Measurements from ENCODE around the gene LARP6. TPM values are rescaled to one million over a fixed set of nuclear protein-coding genes. Genes with fewer than 3 reads are reported as not detected.

The LARP6 gene
- total RNA-seq, 1 experiment from 2014 or later = 15.2 TPM

GRCh38 chr15:70837476-70837875, 16.5 kb downstream of the LARP6 start:
- DNase-seq (ENCODE audit: low spot score) = no peak
- Mint-ChIP-seq H3K4me3 (no peak overlapping the region), H3K4me1 (peaks cover 14% of the 10 kb centered on the region), H3K9me3 (peaks cover 14% of the 10 kb centered on the region), H3K36me3 (peaks cover 36% of the 10 kb centered on the region), H3K27me3 (ENCODE audit: low read depth) (no peaks in the 10 kb centered on the region), H3K27ac (no peak overlapping the region)
- ATAC-seq = no peak
- ChIA-PET POLR2A (no interaction called here), CTCF (interaction anchor here (1.3 to 2.2 kb wide), 2 partner anchors 13 to 37 kb away, joined by 3 to 9 read pairs; no protein-coding TSS in a partner anchor)
- TF ChIP-seq ATF6 (CRISPR knock-in tag; IDR thresholded peaks at IDR 0.05) (no peak), ZNF416 (CRISPR knock-in tag; IDR thresholded peaks at IDR 0.05) (no peak), E2F4 (CRISPR knock-in tag; IDR thresholded peaks at IDR 0.05; ENCODE audit: borderline replicate concordance, low read depth) (no peak), NFE2L1 (CRISPR knock-in tag; IDR thresholded peaks at IDR 0.05) (no peak), FOXK1 (CRISPR knock-in tag; IDR thresholded peaks at IDR 0.05) (no peak), ATF1 (CRISPR knock-in tag; IDR thresholded peaks at IDR 0.05) (no peak), ZNF263 (CRISPR knock-in tag; IDR thresholded peaks at IDR 0.05; ENCODE audit: low read depth) (no peak), ZNF219 (CRISPR knock-in tag; IDR thresholded peaks at IDR 0.05; ENCODE audit: borderline replicate concordance) (no peak), NFATC4 (CRISPR knock-in tag; IDR thresholded peaks at IDR 0.05) (no peak), KAT7 (CRISPR knock-in tag; IDR thresholded peaks at IDR 0.05; ENCODE audit: borderline replicate concordance) (no peak), ELF4 (CRISPR knock-in tag; IDR thresholded peaks at IDR 0.05; ENCODE audit: low read depth) (no peak), ZNF512 (CRISPR knock-in tag; IDR thresholded peaks at IDR 0.05; ENCODE audit: borderline replicate concordance) (no peak), RORB (CRISPR knock-in tag; IDR thresholded peaks at IDR 0.05) (no peak)
- TF ChIP-seq, protein P1, sequence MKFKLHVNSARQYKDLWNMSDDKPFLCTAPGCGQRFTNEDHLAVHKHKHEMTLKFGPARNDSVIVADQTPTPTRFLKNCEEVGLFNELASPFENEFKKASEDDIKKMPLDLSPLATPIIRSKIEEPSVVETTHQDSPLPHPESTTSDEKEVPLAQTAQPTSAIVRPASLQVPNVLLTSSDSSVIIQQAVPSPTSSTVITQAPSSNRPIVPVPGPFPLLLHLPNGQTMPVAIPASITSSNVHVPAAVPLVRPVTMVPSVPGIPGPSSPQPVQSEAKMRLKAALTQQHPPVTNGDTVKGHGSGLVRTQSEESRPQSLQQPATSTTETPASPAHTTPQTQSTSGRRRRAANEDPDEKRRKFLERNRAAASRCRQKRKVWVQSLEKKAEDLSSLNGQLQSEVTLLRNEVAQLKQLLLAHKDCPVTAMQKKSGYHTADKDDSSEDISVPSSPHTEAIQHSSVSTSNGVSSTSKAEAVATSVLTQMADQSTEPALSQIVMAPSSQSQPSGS (CRISPR knock-in tag; IDR thresholded peaks at IDR 0.05; ENCODE audit: borderline replicate concordance, low read depth) = no peak
- TF ChIP-seq, protein P2, sequence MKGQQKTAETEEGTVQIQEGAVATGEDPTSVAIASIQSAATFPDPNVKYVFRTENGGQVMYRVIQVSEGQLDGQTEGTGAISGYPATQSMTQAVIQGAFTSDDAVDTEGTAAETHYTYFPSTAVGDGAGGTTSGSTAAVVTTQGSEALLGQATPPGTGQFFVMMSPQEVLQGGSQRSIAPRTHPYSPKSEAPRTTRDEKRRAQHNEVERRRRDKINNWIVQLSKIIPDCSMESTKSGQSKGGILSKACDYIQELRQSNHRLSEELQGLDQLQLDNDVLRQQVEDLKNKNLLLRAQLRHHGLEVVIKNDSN (CRISPR knock-in tag; IDR thresholded peaks at IDR 0.05) = no peak

DNA sequence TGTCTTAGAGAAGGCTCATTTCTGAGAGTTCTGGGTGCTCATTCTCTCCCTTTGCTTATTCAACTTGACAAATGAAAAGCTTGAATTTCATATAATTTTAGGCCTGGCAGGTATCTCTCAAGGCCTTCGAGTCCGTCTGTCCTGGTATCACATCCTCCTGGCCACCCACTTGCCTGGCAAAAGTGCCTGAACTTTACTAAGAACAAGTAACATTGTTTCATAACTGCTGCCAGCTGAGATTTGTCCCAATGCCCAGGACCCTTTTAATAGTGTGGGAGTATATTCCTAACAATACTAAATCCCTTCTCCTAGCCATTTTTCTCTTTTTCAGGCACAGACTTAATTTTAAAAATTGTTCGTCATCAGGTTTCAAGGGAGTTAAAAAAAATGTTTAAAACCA, 18.1 kb downstream of the LARP6 start:
- CTCF ChIA-PET = interaction anchor here (2.2 kb wide), 1 partner anchor 11 kb away, joined by 9 read pairs; no protein-coding TSS in a partner anchor
- peaks cover 42% of the 10 kb centered on the region for H3K36me3 Mint-ChIP-seq
- ATAC-seq (no peak), DNase-seq (ENCODE audit: low spot score) (no peak)
- TF ChIP-seq ZNF232 (CRISPR knock-in tag; IDR thresholded peaks at IDR 0.05) (no peak), NR1H2 (CRISPR knock-in tag; IDR thresholded peaks at IDR 0.05) (no peak), PREB (CRISPR knock-in tag; IDR thresholded peaks at IDR 0.05; ENCODE audit: borderline replicate concordance) (no peak), ZNF219 (CRISPR knock-in tag; IDR thresholded peaks at IDR 0.05; ENCODE audit: borderline replicate concordance) (no peak), CTCF (IDR thresholded peaks at IDR 0.05) (no peak), FOXJ3 (CRISPR knock-in tag; IDR thresholded peaks at IDR 0.05; ENCODE audit: borderline replicate concordance) (no peak)
- TF ChIP-seq, protein P3, sequence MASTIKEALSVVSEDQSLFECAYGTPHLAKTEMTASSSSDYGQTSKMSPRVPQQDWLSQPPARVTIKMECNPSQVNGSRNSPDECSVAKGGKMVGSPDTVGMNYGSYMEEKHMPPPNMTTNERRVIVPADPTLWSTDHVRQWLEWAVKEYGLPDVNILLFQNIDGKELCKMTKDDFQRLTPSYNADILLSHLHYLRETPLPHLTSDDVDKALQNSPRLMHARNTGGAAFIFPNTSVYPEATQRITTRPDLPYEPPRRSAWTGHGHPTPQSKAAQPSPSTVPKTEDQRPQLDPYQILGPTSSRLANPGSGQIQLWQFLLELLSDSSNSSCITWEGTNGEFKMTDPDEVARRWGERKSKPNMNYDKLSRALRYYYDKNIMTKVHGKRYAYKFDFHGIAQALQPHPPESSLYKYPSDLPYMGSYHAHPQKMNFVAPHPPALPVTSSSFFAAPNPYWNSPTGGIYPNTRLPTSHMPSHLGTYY (CRISPR knock-in tag; IDR thresholded peaks at IDR 0.05) = no peak
- H3K4me1 Mint-ChIP-seq = peaks cover 14% of the 10 kb centered on the region
- no peak overlapping the region for H3K4me3 Mint-ChIP-seq
- H3K9me3 Mint-ChIP-seq = peaks cover 10% of the 10 kb centered on the region
- H3K27ac Mint-ChIP-seq = no peak overlapping the region
- H3K27me3 Mint-ChIP-seq (ENCODE audit: low read depth) = no peaks in the 10 kb centered on the region
- POLR2A ChIA-PET = no interaction called here

Measured in WTC11 (cell line).